HS-5 (cell line): ENCODE data around the gene TIMM17A.
A peak's percentile ranks its signal among the peaks of the same experiment; 100 is the strongest.
"Not testable (repeated sequence)": the region's sequence is repeated elsewhere in the genome, so short reads cannot be mapped to it uniquely, and the experiment has no call there.

Source experiments
- DNase-seq: peaks from one replicate; pipeline ENCODE4 v3.0.0-alpha.2; 2012; ENCODE audit warnings: low read depth

Gene TIMM17A

GRCh38 chr1:201940316-201940715 is 15.0 kb upstream of the TIMM17A start:
- not testable (repeated sequence) for DNase-seq

DNA sequence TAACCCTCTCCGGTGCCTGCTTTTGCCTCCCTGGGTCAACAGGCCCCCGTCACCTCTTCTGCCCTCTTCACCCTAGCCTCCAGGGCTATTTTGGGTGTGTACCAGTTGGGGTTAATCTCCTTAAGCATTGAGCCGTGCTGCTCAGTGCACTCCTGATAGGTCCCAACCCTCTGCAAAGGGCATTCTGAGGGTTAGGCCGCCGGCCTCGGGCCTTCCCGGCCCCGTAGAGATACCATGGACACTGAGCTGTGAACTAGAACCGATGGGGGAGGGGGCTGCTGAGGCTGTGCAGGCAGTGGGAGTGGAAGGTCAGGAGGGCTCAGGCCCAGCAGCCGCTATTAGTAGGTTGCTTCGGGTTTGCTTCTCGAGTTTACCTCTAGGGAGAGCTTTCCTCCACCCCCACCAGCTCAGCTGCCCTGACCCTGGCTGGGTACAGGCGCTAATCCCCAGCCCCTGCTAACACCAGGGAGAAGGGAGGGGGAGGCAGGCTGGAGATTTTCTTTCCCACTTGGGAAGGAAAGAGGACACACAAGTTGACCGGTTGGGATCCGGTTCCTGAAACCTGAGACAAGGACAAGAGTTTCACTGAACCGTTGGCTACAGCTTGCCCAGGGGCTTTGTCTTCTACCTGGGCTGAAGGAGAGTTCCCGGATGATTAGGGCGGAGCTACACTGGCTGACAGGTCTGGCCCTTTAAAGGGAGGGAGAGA is 13.7 kb upstream of the TIMM17A start:
- no peak for DNase-seq

DNA sequence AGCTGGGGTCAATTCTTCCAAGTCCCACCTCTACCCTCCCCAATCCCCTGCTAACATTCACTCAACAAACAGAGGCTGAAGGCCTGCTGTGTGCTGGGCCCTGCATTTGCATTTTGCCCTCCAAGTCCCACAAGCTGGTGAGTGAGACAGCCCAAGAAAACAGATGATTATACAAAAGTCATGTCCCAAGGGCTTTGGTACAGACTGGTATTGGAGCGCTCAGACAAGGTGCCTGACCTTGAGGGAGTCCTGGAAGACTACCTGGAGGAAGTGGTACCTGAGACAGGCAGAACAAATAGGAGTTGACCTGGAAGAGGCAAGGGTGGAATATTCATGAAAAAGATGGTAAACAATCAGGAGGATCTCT is 13.2 kb upstream of the TIMM17A start:
- DNase-seq = no peak

DNA sequence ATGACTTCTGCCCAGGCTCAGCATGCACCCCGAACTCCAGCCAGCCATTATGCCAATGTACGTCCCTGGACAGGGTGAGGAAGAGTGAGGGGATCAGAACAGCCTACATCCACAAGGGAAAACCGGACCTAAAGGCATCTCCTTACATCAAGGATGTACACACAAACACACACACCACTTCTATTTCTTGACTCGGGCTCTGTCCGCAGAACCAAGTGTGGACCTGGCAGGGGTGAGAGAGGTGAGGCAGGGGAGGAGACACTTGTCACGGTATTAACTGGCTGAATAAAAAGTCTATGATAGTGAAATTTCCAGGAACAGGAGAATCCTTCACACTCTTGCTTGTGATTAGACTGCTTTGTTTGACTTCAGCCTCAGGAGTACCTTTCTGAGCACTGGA is 11.3 kb upstream of the TIMM17A start:
- no peak for DNase-seq

DNA sequence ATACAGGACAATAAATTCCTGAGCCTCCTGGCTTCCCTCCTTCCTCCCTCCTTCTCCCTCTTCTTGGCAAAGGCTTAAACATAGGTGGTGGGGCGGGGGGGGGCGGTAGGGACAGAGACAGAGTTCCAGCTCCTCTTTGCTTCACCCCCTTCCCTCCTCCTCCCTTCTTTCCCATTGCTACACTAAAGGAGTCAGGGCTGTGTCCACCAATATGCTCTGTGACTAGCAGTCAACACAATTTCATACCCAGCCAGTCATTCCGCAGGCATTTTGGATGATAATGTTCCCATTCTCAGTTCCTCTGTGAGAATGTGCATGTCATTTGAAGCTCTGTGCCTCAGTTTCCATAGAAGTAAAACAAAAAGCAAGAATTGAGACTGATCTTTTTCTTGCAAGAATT is 10.7 kb upstream of the TIMM17A start:
- DNase-seq = no peak

DNA sequence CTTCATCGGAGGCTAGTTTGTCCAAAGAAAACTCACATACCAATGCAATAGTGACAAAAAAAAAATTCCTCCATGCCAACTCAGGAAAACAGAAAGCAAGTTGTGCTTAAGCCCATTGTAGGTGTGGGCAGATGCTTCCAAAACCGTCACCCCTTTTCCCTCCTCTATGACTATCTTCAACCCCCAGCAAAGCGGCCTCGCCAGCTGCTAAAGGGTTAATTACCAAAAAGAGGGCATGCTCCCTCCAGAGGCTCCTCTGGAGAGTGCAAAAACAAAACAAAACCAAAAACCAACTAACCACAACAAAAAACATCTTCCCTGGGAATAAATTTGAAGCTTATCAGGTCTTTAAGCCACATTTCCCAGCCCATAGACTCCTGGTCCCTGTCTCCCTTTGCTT is 10.1 kb upstream of the TIMM17A start:
- no peak for DNase-seq

- no peak for DNase-seq
Observed at GRCh38 chr1:201945863-201946223, 9.5 kb upstream of the TIMM17A start.

- no peak for DNase-seq
Observed at GRCh38 chr1:201946224-201946908, 8.9 kb upstream of the TIMM17A start, which contains the start of gene LMOD1. TSS of gene LMOD1 (minus strand) at chr1:201946548. CDS start at chr1:201946340, 208 bp downstream.

DNA sequence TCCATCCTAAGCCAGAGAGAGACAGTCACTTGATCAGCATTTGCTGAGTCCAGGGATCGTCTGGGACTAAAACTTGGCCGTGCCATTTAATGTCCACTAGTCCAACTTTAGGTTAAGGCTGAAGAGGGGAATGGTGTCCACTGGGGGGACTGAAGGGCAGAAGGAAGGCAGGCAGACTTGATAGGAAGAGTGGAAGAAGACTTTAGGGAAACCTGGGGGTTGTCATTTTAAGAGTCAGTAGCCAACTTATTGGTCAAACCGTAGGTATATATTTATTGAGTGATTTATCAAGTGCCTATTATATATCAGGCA is 7.7 kb upstream of the TIMM17A start:
- DNase-seq = no peak

- DNase-seq = no peak
Observed at GRCh38 chr1:201949491-201949890, 5.8 kb upstream of the TIMM17A start.

- no peak for DNase-seq
Observed at GRCh38 chr1:201954263-201955008, 867 bp upstream of the TIMM17A start.

DNA sequence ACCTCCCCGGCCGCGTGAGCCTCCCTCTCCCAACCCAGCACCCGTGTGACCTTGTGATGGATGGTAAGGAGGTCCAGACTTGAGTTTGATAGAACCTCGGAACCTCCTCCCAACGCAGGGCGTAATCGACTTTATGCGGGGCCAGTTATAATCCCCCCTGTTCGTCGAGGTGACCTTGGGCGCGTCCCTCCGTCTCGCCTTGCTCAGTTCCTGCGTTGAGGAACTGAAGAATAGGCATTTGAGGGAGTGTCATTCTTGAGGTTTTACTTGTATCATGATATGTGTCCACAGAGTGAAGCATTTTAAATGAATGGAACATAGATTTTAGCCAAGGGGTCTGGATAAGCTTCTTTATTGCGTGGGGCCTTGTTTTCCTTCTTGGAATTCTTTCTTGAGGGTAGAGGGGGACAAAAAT is 433 bp downstream of the TIMM17A start:
- DNase-seq = no peak

GRCh38 chr1:201958348-201958747 is 3.0 kb downstream of the TIMM17A start:
- DNase-seq = no peak

GRCh38 chr1:201962382-201962781 is 7.1 kb downstream of the TIMM17A start:
- not testable (repeated sequence) for DNase-seq

- no peak for DNase-seq
Observed at GRCh38 chr1:201964261-201964660, 9.0 kb downstream of the TIMM17A start.

DNA sequence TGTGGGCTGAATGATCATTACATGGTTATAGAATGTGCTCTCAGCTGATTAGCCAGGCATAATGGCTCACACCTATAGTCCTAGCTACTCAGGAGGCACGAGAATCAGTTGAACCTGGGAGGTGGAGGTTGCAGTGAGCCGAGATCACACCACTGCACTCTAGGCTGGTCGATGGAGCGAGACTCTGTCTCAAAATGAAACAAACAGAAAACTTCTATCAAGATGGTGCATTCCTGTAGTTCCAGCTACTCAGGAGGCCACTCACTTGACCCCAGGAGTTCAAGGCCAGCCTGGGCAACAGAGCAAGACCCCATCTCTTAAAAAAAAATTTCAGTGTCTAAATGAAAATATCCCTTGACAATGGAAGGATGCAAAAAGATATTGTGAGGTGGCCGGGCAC is 10.9 kb downstream of the TIMM17A start:
- no peak for DNase-seq

DNA sequence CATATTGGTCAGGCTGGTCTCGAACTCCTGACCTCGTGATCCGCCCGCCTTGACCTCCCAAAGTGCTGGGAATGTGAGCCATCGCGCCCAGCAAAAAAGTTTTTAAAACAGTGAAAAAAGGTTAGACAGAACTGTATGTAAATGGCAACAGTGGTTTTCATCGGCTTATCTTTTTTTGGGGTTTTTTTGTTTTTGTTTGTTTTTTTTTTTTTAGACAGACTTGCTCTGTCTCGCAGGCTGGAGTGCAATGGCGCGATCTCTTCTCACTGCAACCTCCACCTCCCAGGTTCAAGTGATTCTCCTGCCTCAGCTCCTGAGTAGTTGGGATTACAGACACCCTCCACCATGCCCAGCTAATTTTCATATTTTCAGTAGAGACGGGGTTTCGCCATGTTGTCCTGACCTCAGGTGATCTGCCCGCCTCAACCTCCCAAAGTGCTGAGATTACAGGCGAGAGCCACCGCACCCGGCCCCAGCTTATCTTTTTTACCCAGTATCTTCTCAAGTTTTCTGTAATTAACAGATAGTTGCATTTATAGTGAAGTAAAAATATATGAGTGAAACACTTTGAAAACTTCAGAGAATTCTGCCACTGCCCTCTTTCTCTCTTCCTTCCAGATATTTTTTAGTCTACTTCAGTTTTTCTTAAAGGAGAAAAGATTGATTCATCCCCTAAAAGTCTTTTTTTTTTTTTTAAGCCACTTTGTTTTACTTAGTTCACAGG is 13.1 kb downstream of the TIMM17A start:
- no peak for DNase-seq

- no peak for DNase-seq
Observed at GRCh38 chr1:201970334-201971159, 15.2 kb downstream of the TIMM17A start.

DNA sequence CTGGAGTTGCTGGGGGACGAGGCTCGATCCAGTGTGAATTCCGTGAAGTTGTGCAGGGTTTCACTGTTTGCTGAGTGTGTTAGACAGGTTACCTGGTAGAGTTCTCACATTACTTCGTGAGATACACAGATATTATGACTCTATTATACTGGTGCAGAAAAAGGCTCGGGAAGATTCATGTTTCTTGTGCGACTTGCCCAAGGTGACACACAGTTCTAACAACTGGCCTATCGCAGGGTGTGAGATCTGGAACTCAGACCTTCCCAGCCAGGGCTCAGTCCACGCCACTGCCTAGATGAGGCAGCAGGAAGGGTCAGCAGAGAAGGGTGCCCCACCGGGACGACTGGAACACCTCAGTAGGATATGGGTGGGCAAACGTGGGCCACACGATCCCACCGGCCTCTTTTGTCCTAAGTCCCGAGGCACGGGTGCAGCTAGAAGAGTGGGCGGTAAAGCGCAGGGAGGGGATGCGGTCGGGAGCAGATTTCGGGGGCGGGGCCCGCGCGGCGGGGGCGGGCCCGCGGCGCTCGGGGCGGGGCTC is 26.8 kb downstream of the TIMM17A start:
- no peak for DNase-seq

DNA sequence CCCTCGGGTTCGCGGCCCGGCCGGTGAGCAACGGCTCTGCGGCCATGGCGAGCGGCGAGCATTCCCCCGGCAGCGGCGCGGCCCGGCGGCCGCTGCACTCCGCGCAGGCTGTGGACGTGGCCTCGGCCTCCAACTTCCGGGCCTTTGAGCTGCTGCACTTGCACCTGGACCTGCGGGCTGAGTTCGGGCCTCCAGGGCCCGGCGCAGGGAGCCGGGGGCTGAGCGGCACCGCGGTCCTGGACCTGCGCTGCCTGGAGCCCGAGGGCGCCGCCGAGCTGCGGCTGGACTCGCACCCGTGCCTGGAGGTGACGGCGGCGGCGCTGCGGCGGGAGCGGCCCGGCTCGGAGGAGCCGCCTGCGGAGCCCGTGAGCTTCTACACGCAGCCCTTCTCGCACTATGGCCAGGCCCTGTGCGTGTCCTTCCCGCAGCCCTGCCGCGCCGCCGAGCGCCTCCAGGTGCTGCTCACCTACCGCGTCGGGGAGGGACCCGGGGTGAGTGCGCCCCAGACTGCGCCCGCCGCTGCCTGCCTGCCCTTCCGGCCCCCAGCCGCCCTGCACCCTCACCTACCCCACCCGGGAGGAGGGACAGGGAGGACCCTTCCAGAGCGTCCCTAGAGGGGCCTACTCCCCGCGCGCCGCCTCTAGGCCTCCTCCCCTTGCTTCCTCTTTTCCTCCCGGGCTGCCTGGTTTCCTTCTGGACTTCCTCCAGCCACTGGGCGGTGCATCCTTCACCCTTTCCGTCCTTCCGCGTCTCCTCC is 27.5 kb downstream of the TIMM17A start, which contains the start of gene RNPEP:
Gene RNPEP, plus strand, starts transcription at position 26 of the 757 bp plus-strand sequence. Its CDS starts 19 bp downstream, at position 45.
- DNase-seq = peak; percentile 56
